Neural progenitor cell (in vitro differentiated cells): ENCODE data around the gene GLIS1. TPM values are rescaled to one million over a fixed set of nuclear protein-coding genes. Genes with fewer than 3 reads are reported as not detected.
A peak's percentile ranks its signal among the peaks of the same experiment; 100 is the strongest.

ENCODE experiments used
- DNase-seq: peaks from one replicate; pipeline ENCODE4 v3.0.0-alpha.2; 2016; ENCODE audit warnings: low spot score
- H2AFZ ChIP-seq: fragments of 200-600 bp; sonication (generic); replicated peaks from 2 replicates; pipeline ENCODE4 v1.6.1; 2016; ENCODE audit warnings: antibody characterized with exemption
- H3F3A ChIP-seq: fragments of 200-600 bp; sonication (generic); 2 replicates; pipeline ENCODE4 v1.6.1; 2016; ENCODE audit warnings: antibody characterized with exemption, low read depth
- H3K27ac ChIP-seq: fragments of 200-600 bp; sonication (generic); 2 replicates; pipeline ENCODE4 v1.5.1; 2016; ENCODE audit warnings: mild to moderate bottlenecking
- H3K27me3 ChIP-seq: fragments of 200-600 bp; sonication (generic); 2 replicates; pipeline ENCODE4 v1.6.1; 2016; ENCODE audit warnings: mild to moderate bottlenecking, moderate library complexity
- H3K36me3 ChIP-seq: fragments of 200-600 bp; sonication (generic); 2 replicates; pipeline ENCODE4 v1.5.1; 2016
- H3K4me1 ChIP-seq: fragments of 200-600 bp; sonication (generic); 2 replicates; pipeline ENCODE4 v1.6.1; 2016; ENCODE audit warnings: mixed run types
- H3K4me2 ChIP-seq: fragments of 200-600 bp; sonication (generic); 2 replicates; pipeline ENCODE4 v1.6.1; 2016
- H3K4me3 ChIP-seq: fragments of 200-600 bp; sonication (generic); 2 replicates; pipeline ENCODE4 v1.5.1; 2016
- H3K79me2 ChIP-seq: fragments of 200-600 bp; sonication (generic); 2 replicates; pipeline ENCODE4 v1.6.1; 2016; ENCODE audit warnings: low read depth
- H3K9ac ChIP-seq: fragments of 200-600 bp; sonication (generic); 2 replicates; pipeline ENCODE4 v1.6.1; 2016
- H3K9me3 ChIP-seq: fragments of 200-600 bp; sonication (generic); 2 replicates; pipeline ENCODE4 v1.5.1; 2016; ENCODE audit warnings: low read depth
- H4K20me1 ChIP-seq: fragments of 200-600 bp; sonication (generic); 2 replicates; pipeline ENCODE4 v1.6.1; 2016; ENCODE audit warnings: low read depth
- H3K27ac Mint-ChIP-seq: 3 replicates; pipeline ENCODE4 v1.8.0; 2021; ENCODE audit warnings: mixed read lengths
- H3K27me3 Mint-ChIP-seq: 2 replicates; pipeline ENCODE4 v1.8.0; 2022; ENCODE audit warnings: low read depth, mild to moderate bottlenecking, inconsistent platforms, moderate library complexity, mixed read lengths; ENCODE audit not compliant: insufficient read depth
- H3K36me3 Mint-ChIP-seq: 3 replicates; pipeline ENCODE4 v1.8.0; 2021; ENCODE audit warnings: mixed read lengths
- H3K4me1 Mint-ChIP-seq: 3 replicates; pipeline ENCODE4 v1.8.0; 2021; ENCODE audit warnings: mixed read lengths
- H3K4me3 Mint-ChIP-seq: 3 replicates; pipeline ENCODE4 v1.8.0; 2021; ENCODE audit warnings: mild to moderate bottlenecking, moderate library complexity, mixed read lengths
- H3K9me3 Mint-ChIP-seq: 3 replicates; pipeline ENCODE4 v1.8.0; 2020; ENCODE audit warnings: mixed read lengths
- EZH2 ChIP-seq: fragments of 200-600 bp; sonication (generic); IDR thresholded peaks from 2 replicates; pipeline ENCODE4 v1.6.1; 2017; ENCODE audit warnings: antibody characterized with exemption, mild to moderate bottlenecking, moderate library complexity
- EZH2phosphoT487 ChIP-seq: fragments of 200-600 bp; sonication (generic); IDR thresholded peaks from 2 replicates; pipeline ENCODE4 v1.6.1; 2017; ENCODE audit warnings: antibody characterized with exemption
- total RNA-seq: library from RNA; depleted of rRNA; stranded (reverse); fragments of >200 nt; gene quantifications from 2 replicates; pipeline ENCODE4 v1.2.3, GENCODE V29; 2015; ENCODE audit warnings: low replicate concordance
- TF ChIP-seq, protein P1 (sequence below): fragments of 200-600 bp; sonication (generic); IDR thresholded peaks from 2 replicates; pipeline ENCODE4 v1.5.1; 2017; ENCODE audit warnings: antibody characterized with exemption, mild to moderate bottlenecking

Gene GLIS1
- total RNA-seq, 1 donor from 2014 or later: not detected

DNA sequence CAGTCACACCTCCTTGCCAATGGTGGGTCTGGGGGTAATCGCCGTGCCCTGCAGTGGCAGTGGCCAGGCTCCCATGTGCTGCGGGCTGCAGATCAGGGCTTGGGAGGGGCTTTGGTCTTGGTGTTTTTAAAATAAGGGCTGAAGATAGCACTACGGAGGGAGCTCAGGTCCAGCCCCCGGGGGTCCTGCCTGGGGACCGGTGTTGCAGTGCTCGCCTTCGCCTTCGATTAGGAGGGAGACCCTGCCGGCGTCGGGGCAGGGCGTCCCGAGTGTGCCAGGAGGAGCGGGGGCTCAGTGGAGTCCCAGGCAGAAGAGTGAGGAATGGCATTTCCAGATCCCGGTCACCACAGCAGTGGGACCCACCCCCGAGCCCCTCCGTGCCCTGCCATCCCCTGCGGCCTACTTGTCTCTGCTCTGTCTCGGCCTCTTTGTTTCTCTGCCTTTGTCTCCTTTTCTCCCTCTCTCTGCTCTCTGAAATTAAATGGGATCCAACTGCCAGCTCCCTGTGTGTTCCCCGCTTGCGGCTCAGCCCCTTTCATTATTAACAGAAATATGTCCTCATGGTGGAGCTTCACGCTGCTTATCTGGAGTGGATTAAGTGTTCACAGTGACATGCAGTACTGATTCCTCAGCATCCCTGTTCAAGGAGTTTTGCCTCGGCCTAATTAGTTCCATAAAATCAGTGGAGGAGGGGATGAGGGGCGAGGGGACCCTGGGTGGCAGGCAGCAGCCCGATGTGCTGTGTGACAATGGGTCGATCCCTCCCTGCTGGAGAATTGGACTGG lies 235.3 kb downstream of the GLIS1 start:
- Histone ChIP-seq H3F3A (peaks cover 23% of the 10 kb centered on the region), H4K20me1 (no peaks in the 10 kb centered on the region), H3K9ac (no peak overlapping the region), H3K79me2 (no peaks in the 10 kb centered on the region), H3K4me3 (no peak overlapping the region), H3K4me2 (peak overlapping the region; percentile 35), H3K27ac (no peak overlapping the region), H3K27me3 (no peaks in the 10 kb centered on the region), H2AFZ (no peak overlapping the region), H3K4me1 (peaks cover 50% of the 10 kb centered on the region), H3K36me3 (no peaks in the 10 kb centered on the region), H3K9me3 (no peaks in the 10 kb centered on the region)
- Mint-ChIP-seq H3K9me3 (no peaks in the 10 kb centered on the region), H3K27ac (peak overlapping the region; percentile 90), H3K4me1 (peaks cover 50% of the 10 kb centered on the region), H3K27me3 (peaks cover 12% of the 10 kb centered on the region), H3K4me3 (peak overlapping the region; percentile 64), H3K36me3 (no peaks in the 10 kb centered on the region)
- DNase-seq: peak; percentile 64
- TF ChIP-seq EZH2phosphoT487 (no peak), EZH2 (no peak)
- TF ChIP-seq, protein P1, sequence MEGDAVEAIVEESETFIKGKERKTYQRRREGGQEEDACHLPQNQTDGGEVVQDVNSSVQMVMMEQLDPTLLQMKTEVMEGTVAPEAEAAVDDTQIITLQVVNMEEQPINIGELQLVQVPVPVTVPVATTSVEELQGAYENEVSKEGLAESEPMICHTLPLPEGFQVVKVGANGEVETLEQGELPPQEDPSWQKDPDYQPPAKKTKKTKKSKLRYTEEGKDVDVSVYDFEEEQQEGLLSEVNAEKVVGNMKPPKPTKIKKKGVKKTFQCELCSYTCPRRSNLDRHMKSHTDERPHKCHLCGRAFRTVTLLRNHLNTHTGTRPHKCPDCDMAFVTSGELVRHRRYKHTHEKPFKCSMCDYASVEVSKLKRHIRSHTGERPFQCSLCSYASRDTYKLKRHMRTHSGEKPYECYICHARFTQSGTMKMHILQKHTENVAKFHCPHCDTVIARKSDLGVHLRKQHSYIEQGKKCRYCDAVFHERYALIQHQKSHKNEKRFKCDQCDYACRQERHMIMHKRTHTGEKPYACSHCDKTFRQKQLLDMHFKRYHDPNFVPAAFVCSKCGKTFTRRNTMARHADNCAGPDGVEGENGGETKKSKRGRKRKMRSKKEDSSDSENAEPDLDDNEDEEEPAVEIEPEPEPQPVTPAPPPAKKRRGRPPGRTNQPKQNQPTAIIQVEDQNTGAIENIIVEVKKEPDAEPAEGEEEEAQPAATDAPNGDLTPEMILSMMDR: no peak

DNA sequence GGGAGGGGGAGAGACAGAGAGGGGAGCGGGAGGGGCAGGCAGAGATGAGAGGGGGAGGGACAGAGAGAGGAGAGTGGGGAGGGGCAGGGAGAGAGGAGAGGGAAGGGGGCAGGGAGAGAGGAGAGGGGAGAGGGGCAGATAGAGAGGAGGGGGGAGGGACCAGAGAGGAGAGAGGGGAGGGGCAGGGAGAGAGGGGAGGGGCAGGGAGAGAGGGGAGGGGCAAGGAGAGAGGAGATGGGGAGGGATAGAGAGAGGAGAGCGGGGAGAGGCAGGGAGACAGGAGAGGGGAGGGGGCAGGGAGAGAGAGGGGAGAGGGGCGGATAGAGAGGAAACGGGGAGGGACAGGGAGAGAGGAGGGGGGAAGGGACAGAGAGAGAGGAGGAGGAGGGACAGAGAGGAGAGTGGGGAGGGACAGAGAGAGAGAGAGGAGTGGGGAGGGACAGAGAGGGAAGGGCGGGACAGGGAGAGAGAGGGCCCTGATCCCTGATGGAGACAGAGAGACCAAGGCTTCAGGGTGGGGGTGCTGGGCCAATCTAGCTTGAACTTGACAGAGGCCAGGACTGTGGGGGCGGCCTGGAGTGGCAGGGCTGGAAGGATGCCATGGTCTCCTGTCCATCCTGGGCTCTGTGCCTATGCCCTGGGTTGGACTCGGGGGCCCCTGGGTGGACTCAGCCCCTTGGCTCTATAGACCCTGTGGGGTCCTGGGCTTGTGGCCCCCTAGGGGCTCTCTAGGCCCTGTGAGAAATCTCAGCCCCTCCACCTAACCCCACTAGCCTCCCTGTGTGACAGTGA lies 236.1 kb downstream of the GLIS1 start:
- peaks cover 43% of the 10 kb centered on the region for H3K4me1 ChIP-seq
- no peaks in the 10 kb centered on the region for H3K27me3 ChIP-seq
- no peak overlapping the region for H2AFZ ChIP-seq
- no peaks in the 10 kb centered on the region for H4K20me1 ChIP-seq
- Mint-ChIP-seq H3K4me3 (no peak overlapping the region), H3K9me3 (no peaks in the 10 kb centered on the region), H3K27me3 (peaks cover 13% of the 10 kb centered on the region), H3K27ac (no peak overlapping the region), H3K4me1 (peaks cover 49% of the 10 kb centered on the region), H3K36me3 (no peaks in the 10 kb centered on the region)
- H3F3A ChIP-seq: peaks cover 23% of the 10 kb centered on the region
- H3K36me3 ChIP-seq: no peaks in the 10 kb centered on the region
- no peaks in the 10 kb centered on the region for H3K9me3 ChIP-seq
- H3K4me3 ChIP-seq: no peak overlapping the region
- H3K79me2 ChIP-seq: no peaks in the 10 kb centered on the region
- DNase-seq: peak; percentile 80
- H3K9ac ChIP-seq: no peak overlapping the region
- no peak overlapping the region for H3K27ac ChIP-seq
- peak overlapping the region; percentile 35 for H3K4me2 ChIP-seq
- TF ChIP-seq, protein P1: no peak

DNA sequence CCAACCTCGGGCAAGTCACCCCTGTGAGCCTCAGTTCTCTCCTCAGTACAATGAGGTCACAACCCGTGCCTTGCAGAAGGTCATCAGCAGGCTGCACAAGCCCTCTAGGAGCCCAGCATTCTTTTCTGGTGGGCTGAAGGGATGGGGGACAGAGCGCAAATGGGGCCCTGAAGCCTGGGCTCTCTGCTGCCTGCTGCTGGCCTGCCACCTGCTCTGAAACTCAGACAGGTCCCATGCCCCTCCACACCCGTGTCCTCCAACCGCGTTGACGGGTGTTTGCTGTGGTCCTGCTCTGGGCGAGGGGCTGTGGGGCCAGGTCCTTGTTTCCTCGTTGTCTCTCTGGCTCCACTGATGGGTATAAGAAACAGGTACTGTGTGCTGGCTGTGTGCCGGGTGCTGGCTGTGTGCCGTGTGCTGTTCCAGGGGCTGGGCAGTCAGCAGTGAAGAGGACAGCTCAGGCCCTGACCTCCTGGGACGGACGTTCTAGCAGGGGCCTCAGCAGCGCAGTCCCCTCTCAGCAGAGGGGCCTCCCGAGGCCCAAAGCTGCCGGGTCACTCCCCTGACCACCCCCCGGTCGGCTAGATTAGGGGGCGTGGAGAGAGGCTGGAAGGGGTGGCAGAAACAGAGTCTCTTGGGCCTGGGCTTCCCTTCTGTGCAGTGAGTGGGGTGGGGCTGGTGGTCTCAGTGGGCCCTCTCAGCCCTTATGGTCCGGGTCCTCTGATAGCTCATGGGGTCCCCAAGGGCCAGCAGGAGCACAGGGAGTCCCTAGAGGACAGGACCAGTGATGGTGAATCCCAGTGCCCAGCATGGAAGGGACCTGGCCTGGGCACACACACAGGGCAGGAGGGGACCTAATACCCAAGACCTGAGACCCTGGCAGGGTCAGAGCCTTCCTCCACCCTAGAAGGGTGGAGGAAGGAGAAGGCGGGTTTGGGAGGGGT lies 237.6 kb downstream of the GLIS1 start:
- H3K9ac ChIP-seq: no peak overlapping the region
- no peak for TF ChIP-seq EZH2
- TF ChIP-seq, protein P1: peak; percentile 8
- no peak overlapping the region for H3K4me2 ChIP-seq
- H3K27ac ChIP-seq: no peak overlapping the region
- H3K9me3 ChIP-seq: no peaks in the 10 kb centered on the region
- H3K36me3 ChIP-seq: no peaks in the 10 kb centered on the region
- H3F3A ChIP-seq: peaks cover 17% of the 10 kb centered on the region
- Mint-ChIP-seq H3K27me3 (peaks cover 12% of the 10 kb centered on the region), H3K27ac (peak overlapping the region; percentile 90), H3K36me3 (no peaks in the 10 kb centered on the region), H3K4me1 (peaks cover 39% of the 10 kb centered on the region), H3K4me3 (no peak overlapping the region), H3K9me3 (no peaks in the 10 kb centered on the region)
- peaks cover 28% of the 10 kb centered on the region for H3K4me1 ChIP-seq
- no peaks in the 10 kb centered on the region for H3K79me2 ChIP-seq
- H4K20me1 ChIP-seq: no peaks in the 10 kb centered on the region
- H3K4me3 ChIP-seq: no peak overlapping the region
- H2AFZ ChIP-seq: no peak overlapping the region
- H3K27me3 ChIP-seq: no peaks in the 10 kb centered on the region
- no peak for DNase-seq
